NAMALWA (cell line): ENCODE measurements around the gene LEMD3.
"Not testable (repeated sequence)": the region's sequence is repeated elsewhere in the genome, so short reads cannot be mapped to it uniquely, and the experiment has no call there.

Experiments
- DNase-seq: peaks from one replicate; pipeline ENCODE4 v3.0.0-alpha.2; 2015; ENCODE audit warnings: low spot score

Gene LEMD3

DNA sequence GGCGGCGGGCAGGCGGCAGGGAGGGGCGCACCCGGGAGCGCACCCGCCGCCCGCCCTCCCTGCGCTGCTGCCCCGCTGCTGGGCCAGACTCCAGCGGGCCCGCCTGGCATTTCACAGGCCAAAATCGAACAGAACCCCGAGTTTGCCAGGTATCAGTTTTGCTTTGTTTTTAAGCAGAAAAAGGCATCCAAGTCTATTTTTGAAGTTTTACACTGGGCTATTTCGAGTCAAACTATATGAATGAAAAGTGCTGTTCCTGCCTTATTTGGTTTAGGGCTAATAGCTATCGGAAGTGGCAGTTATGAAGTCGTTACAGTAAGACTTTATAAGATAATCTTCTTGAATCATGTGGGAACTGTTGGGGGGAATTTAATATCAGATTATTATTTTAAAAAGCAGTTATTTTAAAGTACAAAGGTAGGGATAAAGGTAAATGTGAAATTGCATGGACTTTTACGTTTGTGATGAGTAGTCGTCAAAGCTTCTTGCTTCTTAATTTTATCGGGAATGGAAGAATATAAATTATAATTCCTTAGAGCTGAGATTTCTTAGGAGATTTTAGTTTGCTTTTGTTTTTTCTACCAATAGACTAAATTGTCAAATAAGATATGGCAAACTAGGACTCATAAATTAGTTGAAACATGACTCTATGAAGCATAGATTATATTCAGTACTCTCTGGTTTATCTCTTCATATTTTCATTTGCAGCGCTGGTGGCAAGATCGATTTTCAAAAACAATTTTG lies 110.2 kb downstream of the LEMD3 start:
- no peak for DNase-seq

DNA sequence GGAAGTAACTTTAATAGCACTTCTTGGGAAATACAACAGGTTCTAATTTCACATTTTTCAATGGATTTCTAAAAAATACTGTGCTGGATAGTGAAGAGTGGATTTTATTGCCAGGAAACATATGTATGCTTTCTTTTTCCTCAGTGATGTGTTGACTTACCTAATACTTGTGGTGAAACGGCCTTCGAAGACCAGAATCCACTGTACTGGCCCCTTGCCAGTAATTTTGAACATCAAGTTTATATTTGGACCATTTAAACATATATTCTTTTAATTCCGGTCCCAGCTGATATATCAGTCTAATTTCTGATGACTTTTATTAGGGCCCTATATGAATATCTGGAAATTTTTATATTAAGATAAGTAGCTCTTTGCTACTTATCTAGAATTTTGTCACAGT lies 110.9 kb downstream of the LEMD3 start:
- DNase-seq: no peak

DNA sequence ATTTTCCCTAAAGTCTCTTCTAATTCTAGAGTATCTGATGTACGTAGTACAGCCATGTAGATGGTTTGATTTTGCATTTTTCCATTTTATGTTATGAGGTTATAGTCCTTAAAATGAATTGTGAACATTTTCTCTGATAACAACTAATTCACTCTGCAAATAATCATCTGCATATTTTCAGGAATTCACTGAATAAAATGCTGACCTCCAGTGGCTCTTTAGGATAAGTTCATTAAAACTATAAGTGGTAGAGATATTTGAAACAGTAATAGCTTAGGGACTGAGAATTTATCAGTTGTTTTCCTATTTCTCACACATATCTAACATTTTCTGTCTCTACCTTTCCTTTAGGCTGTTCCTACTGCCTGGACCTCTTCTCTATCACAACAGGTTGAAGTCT lies 113.5 kb downstream of the LEMD3 start:
- no peak for DNase-seq

DNA sequence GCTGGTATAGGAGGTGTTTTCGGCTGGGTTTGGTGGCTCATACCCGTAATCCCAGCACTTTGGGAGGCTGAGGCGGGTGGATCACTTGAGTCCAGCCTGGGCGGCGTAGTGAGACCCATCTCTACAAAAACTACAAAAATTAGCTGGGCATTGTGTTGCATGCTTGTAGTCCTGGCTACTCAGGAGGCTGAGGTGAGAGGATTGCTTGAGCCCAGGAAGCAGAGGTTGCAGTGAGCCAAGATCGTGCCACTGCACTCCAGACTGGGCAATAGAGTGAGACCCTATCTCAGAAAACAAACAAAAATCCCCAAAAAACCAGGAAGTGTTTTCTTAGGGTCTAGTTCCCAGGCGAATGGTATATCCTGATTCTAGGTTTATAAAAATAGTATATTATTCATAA lies 116.1 kb downstream of the LEMD3 start:
- not testable (repeated sequence) for DNase-seq

DNA sequence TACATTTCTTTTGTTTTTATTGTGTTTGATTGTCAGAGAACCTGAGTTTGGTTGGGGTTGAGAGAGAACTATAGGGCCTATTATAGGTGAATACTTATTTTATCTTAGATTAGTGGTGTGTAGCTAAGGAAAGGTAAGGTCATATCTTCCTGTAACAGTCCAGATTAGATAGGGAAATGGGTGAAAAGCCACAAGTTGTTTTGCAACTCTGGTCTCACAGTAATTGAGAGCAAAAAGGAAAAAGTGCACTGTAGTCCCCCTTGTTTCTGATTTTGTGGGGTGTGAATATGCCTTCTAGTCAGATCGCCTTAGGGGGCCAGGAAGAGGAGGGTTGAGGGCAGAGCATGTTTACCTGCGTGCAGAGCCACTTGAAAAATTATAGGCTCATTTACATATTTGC lies 118.0 kb downstream of the LEMD3 start:
- no peak for DNase-seq

DNA sequence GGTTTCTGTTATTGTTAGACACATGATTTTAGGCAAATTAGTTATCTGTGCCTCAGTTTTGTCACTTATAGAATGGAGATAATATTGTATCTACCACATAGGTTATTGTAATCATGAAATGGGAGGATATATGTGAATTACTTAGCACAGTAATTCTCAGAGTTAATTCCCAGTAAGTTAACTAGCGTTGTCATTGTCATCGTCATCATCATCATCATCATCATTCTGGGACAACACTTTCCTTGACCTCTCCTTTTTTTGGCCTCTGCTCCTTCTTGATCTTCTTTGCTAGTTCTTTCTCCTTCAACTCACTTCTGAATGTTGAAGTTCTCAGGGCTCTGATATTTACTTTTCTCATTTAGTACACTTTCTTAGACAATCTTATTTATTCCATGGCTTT lies 122.9 kb downstream of the LEMD3 start:
- DNase-seq: no peak

DNA sequence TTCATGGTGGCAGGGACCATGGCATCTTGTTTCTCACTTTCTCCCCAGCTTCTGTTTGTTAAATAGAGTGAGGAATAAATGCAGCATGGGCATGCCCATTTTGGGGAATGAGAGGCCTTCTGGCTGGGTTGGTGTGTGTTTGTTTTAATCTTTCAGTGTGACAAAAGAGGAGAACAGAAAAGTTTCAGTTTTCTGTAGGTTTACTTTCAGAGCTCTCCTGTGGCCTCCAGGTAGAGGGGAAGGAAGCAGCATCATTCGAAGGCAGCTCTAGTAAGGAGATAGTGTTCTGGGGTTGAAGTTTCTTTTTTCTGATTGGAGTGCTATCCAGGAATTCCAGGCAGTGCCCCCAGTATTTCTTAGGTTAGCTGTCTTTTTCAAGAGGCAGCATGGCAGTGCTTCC lies 124.4 kb downstream of the LEMD3 start:
- no peak for DNase-seq

DNA sequence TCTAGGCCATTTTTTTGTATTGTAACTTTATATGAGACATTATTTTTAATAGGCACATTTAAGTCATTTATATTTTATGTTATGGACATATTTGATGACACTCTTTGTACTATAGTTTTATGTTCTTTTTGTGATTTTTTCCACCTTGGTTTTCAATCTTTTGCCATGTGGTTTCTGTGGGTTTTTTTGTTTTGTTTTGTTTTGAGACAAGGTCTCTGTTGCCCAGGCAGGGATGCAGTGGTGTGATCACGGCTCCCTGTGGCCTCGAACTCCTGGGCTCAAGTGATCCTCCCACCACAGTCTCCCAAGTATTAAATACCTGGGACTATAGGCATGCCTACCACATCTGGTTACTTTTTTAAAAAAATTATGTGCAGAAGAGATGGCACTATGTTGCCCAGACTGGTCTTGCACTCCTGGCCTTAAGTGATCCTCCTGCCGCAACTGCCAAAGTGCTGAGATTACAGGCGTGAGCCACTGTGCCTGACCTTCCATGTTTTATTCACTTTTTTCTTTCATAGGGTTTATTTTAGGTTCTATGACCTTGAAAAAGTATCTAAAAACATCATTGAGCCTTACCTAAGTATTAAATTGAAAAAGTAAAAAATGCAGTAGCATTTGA lies 125.4 kb downstream of the LEMD3 start:
- DNase-seq: no peak

DNA sequence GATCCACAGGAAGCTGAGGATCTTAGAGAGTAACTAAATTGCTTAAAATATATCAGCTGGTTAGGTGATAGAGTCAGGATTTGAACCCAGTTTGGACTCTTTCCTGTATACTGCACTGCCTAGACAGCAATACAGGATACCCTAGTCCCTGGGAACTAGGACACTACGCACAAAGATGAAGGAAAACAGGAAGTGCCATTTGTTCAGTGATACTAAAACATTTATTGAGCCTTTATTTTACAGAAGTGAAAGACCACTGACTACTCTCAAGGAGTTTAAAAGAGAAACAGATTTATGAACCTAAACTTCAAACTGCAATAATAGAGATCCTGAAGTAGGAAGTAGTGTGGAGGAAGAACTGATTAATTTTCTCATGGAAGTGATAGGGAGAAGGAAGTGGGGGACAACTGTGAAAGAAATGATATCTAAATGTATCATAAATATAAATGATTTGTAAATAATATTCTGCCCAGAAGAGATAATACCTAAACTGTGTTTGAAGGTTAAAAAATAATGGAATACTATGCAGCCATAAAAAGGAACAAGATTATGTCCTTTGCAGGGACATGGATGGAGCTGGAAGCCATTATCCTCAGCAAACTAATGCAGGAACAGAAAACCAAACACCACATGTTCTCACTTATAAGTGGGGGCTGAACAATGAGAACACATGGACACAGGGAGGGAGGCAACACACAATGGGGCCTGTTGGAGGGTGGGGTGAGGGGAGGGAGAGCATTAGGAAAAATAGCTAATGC lies 127.3 kb downstream of the LEMD3 start:
- DNase-seq: no peak
